GM12865 (cell line): ENCODE data around the gene CLPTM1L.
"Not testable (repeated sequence)": the region's sequence is repeated elsewhere in the genome, so short reads cannot be mapped to it uniquely, and the experiment has no call there.

Experiments used
- DNase-seq: peaks from one replicate; pipeline ENCODE4 v3.0.0; 2010; ENCODE audit warnings: low read depth
- H3K4me3 ChIP-seq: 2 replicates; pipeline ENCODE4 v1.5.1; 2011; ENCODE audit warnings: mild to moderate bottlenecking, low read depth, low read length, control low read depth
- CTCF ChIP-seq: IDR thresholded peaks from 2 replicates; pipeline ENCODE4 v1.5.1; 2011; ENCODE audit warnings: low read length, control low read depth, low read depth, inconsistent platforms; ENCODE audit not compliant: insufficient read depth; ENCODE audit errors: missing control alignments

The CLPTM1L gene

GRCh38 chr5:1374679-1375055 is 29.8 kb upstream of the CLPTM1L start:
- TF ChIP-seq CTCF = no peak
- no peak for DNase-seq
- H3K4me3 ChIP-seq = no peak overlapping the region

GRCh38 chr5:1374030-1374678 is 29.3 kb upstream of the CLPTM1L start:
- H3K4me3 ChIP-seq = no peak overlapping the region
- no peak for DNase-seq
- no peak for TF ChIP-seq CTCF

GRCh38 chr5:1371972-1372342 is 27.1 kb upstream of the CLPTM1L start:
- not testable (repeated sequence) for H3K4me3 ChIP-seq, DNase-seq

- no peak overlapping the region for H3K4me3 ChIP-seq
These were observed 26.5 kb upstream of the CLPTM1L start for GRCh38 chr5:1371218-1371971.

GRCh38 chr5:1370006-1370405 is 25.1 kb upstream of the CLPTM1L start:
- no peak for TF ChIP-seq CTCF
- DNase-seq = no peak
- no peak overlapping the region for H3K4me3 ChIP-seq

More at GRCh38 chr5:1371218-1371971, 26.5 kb upstream of the CLPTM1L start:
- TF ChIP-seq CTCF = no peak
- DNase-seq = no peak

- DNase-seq = no peak
- no peak overlapping the region for H3K4me3 ChIP-seq
- no peak for TF ChIP-seq CTCF
These were observed 23.9 kb upstream of the CLPTM1L start for GRCh38 chr5:1368756-1369155.

GRCh38 chr5:1368236-1368635 is 23.3 kb upstream of the CLPTM1L start:
- no peak overlapping the region for H3K4me3 ChIP-seq
- DNase-seq = no peak
- no peak for TF ChIP-seq CTCF
